Brain microvascular endothelial cell (primary cell): ENCODE results near the gene UTS2B.

Experiments
- DNase-seq: peaks from one replicate; pipeline ENCODE4 v3.0.0-alpha.2; 2020
- H3K27ac ChIP-seq: fragments of 250-450 bp; sonication (Bioruptor Pico); 2 replicates; pipeline ENCODE4 v1.5.1; 2020; ENCODE audit warnings: mild to moderate bottlenecking, moderate library complexity
- H3K27me3 ChIP-seq: fragments of 250-450 bp; sonication (Bioruptor Pico); replicated peaks from 2 replicates; pipeline ENCODE4 v1.5.1; 2020; ENCODE audit warnings: mild to moderate bottlenecking
- H3K36me3 ChIP-seq: fragments of 250-450 bp; sonication (Bioruptor Pico); replicated peaks from 2 replicates; pipeline ENCODE4 v1.5.1; 2020; ENCODE audit warnings: mild to moderate bottlenecking
- H3K4me3 ChIP-seq: 2 replicates; pipeline ENCODE4 v1.5.1; 2011; ENCODE audit warnings: low read depth, mild to moderate bottlenecking, control low read depth, low read length, moderate library complexity
- CTCF ChIP-seq: IDR thresholded peaks from 2 replicates; pipeline ENCODE4 v1.5.1; 2011; ENCODE audit warnings: low read depth, mild to moderate bottlenecking, moderate library complexity, low read length, control low read depth, inconsistent platforms; ENCODE audit errors: missing control alignments
- in situ Hi-C: cut with HindIII; loops from 2 replicates; pipeline ENCODE4 v1.10.0; 2017; ENCODE audit warnings: low sequenced_read_pairs, low pct_ligation_motif_present

The UTS2B gene

GRCh38 chr3:191298846-191299245, 31.5 kb downstream of the UTS2B start:
- no peak overlapping the region for H3K27ac ChIP-seq
- in situ Hi-C loops = loop anchor here (25.0 kb wide), 1 partner anchor 238 kb away; no protein-coding TSS in a partner anchor

GRCh38 chr3:191296041-191296541, 34.2 kb downstream of the UTS2B start:
- in situ Hi-C loops = loop anchor here (25.0 kb wide), 1 partner anchor 241 kb away; no protein-coding TSS in a partner anchor
- no peak for DNase-seq
- no peaks in the 10 kb centered on the region for H3K27me3 ChIP-seq
- H3K4me3 ChIP-seq = no peak overlapping the region
- no peaks in the 10 kb centered on the region for H3K36me3 ChIP-seq
- TF ChIP-seq CTCF = no peak
- no peak overlapping the region for H3K27ac ChIP-seq

More at GRCh38 chr3:191298846-191299245, 31.5 kb downstream of the UTS2B start:
- no peaks in the 10 kb centered on the region for H3K36me3 ChIP-seq
- H3K4me3 ChIP-seq = no peak overlapping the region
- TF ChIP-seq CTCF = no peak
- H3K27me3 ChIP-seq = no peaks in the 10 kb centered on the region
- DNase-seq = no peak

GRCh38 chr3:191294291-191294690, 36.0 kb downstream of the UTS2B start:
- no peak overlapping the region for H3K4me3 ChIP-seq
- DNase-seq = no peak
- in situ Hi-C loops = loop anchor here (25.0 kb wide), 1 partner anchor 243 kb away; no protein-coding TSS in a partner anchor

GRCh38 chr3:191292243-191293015, 37.9 kb downstream of the UTS2B start:
- Histone ChIP-seq H3K36me3 (no peaks in the 10 kb centered on the region), H3K27ac (no peak overlapping the region), H3K27me3 (no peaks in the 10 kb centered on the region), H3K4me3 (no peak overlapping the region)
- in situ Hi-C loops = loop anchor here (25.0 kb wide), 1 partner anchor 245 kb away; no protein-coding TSS in a partner anchor
- no peak for TF ChIP-seq CTCF
- DNase-seq = no peak

More at GRCh38 chr3:191294291-191294690, 36.0 kb downstream of the UTS2B start:
- Histone ChIP-seq H3K27me3 (no peaks in the 10 kb centered on the region), H3K36me3 (no peaks in the 10 kb centered on the region), H3K27ac (no peak overlapping the region)
- no peak for TF ChIP-seq CTCF

GRCh38 chr3:191290311-191291025, 39.9 kb downstream of the UTS2B start:
- Histone ChIP-seq H3K27ac (no peak overlapping the region), H3K4me3 (no peak overlapping the region), H3K27me3 (no peaks in the 10 kb centered on the region), H3K36me3 (no peaks in the 10 kb centered on the region)
- in situ Hi-C loops = loop anchor here (25.0 kb wide), 1 partner anchor 247 kb away; no protein-coding TSS in a partner anchor
- no peak for DNase-seq
- no peak for TF ChIP-seq CTCF
